Ectodermal cell (in vitro differentiated cells): ENCODE measurements around the gene TEX13B.
"Not testable (repeated sequence)": the region's sequence is repeated elsewhere in the genome, so short reads cannot be mapped to it uniquely, and the experiment has no call there.

Source experiments
- H3K27ac ChIP-seq: 2 replicates; pipeline ENCODE4 v1.7.0; 2013; ENCODE audit warnings: mild to moderate bottlenecking, low read depth, low read length; ENCODE audit not compliant: insufficient read depth, poor library complexity, severe bottlenecking
- H3K27me3 ChIP-seq: 2 replicates; pipeline ENCODE4 v1.7.0; 2013; ENCODE audit warnings: mild to moderate bottlenecking, low read length; ENCODE audit not compliant: insufficient read depth, control insufficient read depth, poor library complexity, severe bottlenecking
- H3K36me3 ChIP-seq: one replicate; pipeline ENCODE4 v1.7.0; 2013; ENCODE audit warnings: low read length; ENCODE audit not compliant: control insufficient read depth, insufficient read depth
- H3K4me1 ChIP-seq: one replicate; pipeline ENCODE4 v1.7.0; 2013; ENCODE audit warnings: low read length; ENCODE audit not compliant: control insufficient read depth, insufficient read depth
- H3K4me3 ChIP-seq: 2 replicates; pipeline ENCODE4 v1.7.0; 2013; ENCODE audit warnings: low read depth, low read length, control low read depth; ENCODE audit not compliant: insufficient read depth
- H3K9me3 ChIP-seq: 2 replicates; pipeline ENCODE4 v1.7.0; 2013; ENCODE audit warnings: mild to moderate bottlenecking, low read length, moderate library complexity; ENCODE audit not compliant: control insufficient read depth
- WGBS, 2 experiments: methylation state at CpG; one replicate each; pipeline ENCODE4 v1.1.7; 2013; ENCODE audit warnings: missing lambda C conversion rate in 2 of 2; 5-methylcytosine and 5-hydroxymethylcytosine counted together

Gene TEX13B

GRCh38 chrX:108001218-108001814, 19.1 kb upstream of the TEX13B start:
- Histone ChIP-seq H3K4me1 (no peaks in the 10 kb centered on the region), H3K4me3 (no peak overlapping the region), H3K36me3 (no peaks in the 10 kb centered on the region), H3K9me3 (no peaks in the 10 kb centered on the region), H3K27me3 (no peaks in the 10 kb centered on the region), H3K27ac (no peak overlapping the region)
- WGBS, 2 experiments, result 67 to 73% methylated on average over 7 to 9 of the region's 11 CpGs

DNA sequence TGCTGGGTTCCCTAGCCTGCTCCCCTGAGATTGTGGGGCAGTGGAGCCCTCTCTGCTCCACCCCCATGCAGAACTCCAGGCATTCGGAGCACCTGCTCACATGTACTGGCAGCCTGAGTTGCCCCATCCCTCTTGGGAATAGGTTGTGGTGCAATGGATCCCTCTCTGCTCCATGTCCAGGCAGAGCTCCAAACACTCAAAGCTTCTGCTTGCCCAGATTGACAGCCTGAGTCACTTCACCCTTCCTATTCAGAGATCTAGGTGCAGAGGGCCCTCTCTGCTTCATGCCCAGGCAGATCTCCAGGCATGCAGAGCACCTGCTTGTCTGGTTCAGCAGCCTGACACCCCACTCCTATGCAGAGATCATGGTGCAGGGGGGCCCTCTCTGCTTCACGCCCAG, 18.6 kb upstream of the TEX13B start:
- H3K27me3 ChIP-seq, result no peaks in the 10 kb centered on the region
- no peaks in the 10 kb centered on the region for H3K36me3 ChIP-seq
- H3K27ac ChIP-seq, result no peak overlapping the region
- H3K4me1 ChIP-seq, result no peaks in the 10 kb centered on the region
- WGBS, 2 experiments, result 91 to 95% methylated on average over 2 of the region's 2 CpGs
- H3K9me3 ChIP-seq, result no peaks in the 10 kb centered on the region
- H3K4me3 ChIP-seq, result no peak overlapping the region

DNA sequence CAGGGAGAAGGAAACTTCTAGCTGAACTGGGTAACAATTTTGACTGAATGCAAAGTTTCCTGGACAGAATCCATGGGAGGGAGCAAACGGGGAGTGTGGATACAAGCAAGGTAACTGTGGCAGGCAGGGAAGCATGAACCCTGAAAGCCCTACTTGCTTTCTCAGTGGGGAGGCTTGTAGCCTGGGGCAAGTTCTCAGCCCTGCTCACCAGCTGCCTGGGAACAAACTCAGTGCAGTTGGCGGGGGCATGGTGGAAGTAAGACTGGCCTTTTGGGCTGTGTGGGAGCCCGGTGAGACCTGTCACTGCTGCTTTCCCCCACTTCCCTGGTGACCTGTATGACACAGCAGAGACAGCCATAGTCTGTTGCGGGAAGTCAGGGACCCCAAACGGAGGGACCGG, 14.0 kb upstream of the TEX13B start:
- Histone ChIP-seq H3K4me3 (no peak overlapping the region), H3K9me3 (no peaks in the 10 kb centered on the region), H3K27ac (no peak overlapping the region), H3K36me3 (no peaks in the 10 kb centered on the region), H3K27me3 (no peaks in the 10 kb centered on the region), H3K4me1 (no peaks in the 10 kb centered on the region)
- WGBS, 2 experiments, result 86 to 92% methylated on average over 3 to 5 of the region's 6 CpGs

- H3K9me3 ChIP-seq, result no peaks in the 10 kb centered on the region
- no peak overlapping the region for H3K4me3 ChIP-seq
- H3K27me3 ChIP-seq, result no peaks in the 10 kb centered on the region
- no peak overlapping the region for H3K27ac ChIP-seq
- no peaks in the 10 kb centered on the region for H3K4me1 ChIP-seq
- no peaks in the 10 kb centered on the region for H3K36me3 ChIP-seq
- WGBS, 2 experiments, result 100% methylated on average over 1 to 2 of the region's 2 CpGs
These were observed 2.9 kb upstream of the TEX13B start for GRCh38 chrX:107985033-107985432.

- H3K4me3 ChIP-seq, result no peak overlapping the region
- H3K9me3 ChIP-seq, result no peaks in the 10 kb centered on the region
- no peaks in the 10 kb centered on the region for H3K4me1 ChIP-seq
- no peak overlapping the region for H3K27ac ChIP-seq
- H3K27me3 ChIP-seq, result no peaks in the 10 kb centered on the region
- no peaks in the 10 kb centered on the region for H3K36me3 ChIP-seq
These were observed 2.6 kb downstream of the TEX13B start for GRCh38 chrX:107979534-107979933.

DNA sequence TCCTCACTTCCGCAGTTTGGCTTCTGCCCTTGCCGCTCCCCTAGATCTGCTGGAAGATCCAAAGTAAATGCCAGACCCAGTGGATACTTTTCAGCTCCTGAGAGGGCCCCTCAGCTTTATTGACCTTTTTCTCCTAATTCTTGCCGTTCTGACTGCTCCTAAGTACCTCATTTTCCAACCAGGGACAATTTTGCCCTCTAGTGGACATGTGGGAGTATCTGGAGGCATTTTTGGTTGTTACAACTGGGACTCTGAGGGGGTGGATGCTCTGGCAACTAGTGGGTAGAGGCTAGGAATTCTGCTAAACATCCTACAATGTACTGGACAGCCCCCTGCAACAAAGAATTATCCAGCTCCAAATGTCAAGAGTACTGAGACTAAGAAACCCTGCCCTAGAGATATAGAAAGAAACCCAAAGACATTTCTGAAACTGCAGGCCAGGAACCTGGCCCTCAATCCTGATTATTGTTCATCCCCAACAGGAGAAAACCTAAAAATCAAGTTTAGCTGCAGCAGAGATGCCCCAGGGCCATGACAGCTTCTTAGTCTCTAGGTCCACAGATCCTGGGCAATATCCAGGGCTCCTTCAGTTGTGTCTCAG, 3.4 kb downstream of the TEX13B start:
- no peak overlapping the region for H3K4me3 ChIP-seq
- 59 to 65% methylated on average over 3 of the region's 3 CpGs for WGBS, 2 experiments

GRCh38 chrX:107978071-107978470, 4.1 kb downstream of the TEX13B start:
- no peaks in the 10 kb centered on the region for H3K9me3 ChIP-seq
- no peak overlapping the region for H3K4me3 ChIP-seq
- H3K27me3 ChIP-seq, result no peaks in the 10 kb centered on the region
- H3K27ac ChIP-seq, result no peak overlapping the region
- no peaks in the 10 kb centered on the region for H3K36me3 ChIP-seq
- WGBS, 2 experiments, result 72 to 82% methylated on average over 4 of the region's 4 CpGs
- H3K4me1 ChIP-seq, result no peaks in the 10 kb centered on the region

More for the DNA sequence above, 3.4 kb downstream of the TEX13B start:
- no peaks in the 10 kb centered on the region for H3K4me1 ChIP-seq
- H3K27me3 ChIP-seq, result no peaks in the 10 kb centered on the region
- H3K9me3 ChIP-seq, result no peaks in the 10 kb centered on the region
- H3K27ac ChIP-seq, result no peak overlapping the region
- no peaks in the 10 kb centered on the region for H3K36me3 ChIP-seq

DNA sequence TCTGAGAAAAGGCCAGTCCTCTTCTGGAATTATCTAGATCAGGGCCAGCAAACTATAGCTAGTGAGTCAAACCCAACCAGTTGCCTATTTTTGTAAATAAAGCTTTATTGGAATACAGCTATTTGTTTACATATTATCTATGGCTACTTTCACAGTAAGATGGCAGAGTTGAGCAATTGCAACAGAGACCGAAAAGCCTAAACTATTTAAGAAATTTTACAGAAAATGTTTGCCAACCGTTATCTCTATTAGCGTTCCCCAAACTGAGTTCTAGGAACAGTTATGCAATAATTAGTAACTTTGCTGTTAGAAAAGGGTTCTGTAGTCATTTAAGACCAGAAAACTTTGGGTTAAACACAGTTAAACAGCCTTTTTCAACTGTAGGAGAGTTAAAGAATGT, 10.5 kb downstream of the TEX13B start:
- no peak overlapping the region for H3K4me3 ChIP-seq
- no peaks in the 10 kb centered on the region for H3K4me1 ChIP-seq
- H3K27me3 ChIP-seq, result no peaks in the 10 kb centered on the region
- 80 to 88% methylated on average over 1 to 3 of the region's 3 CpGs for WGBS, 2 experiments
- no peaks in the 10 kb centered on the region for H3K9me3 ChIP-seq
- no peak overlapping the region for H3K27ac ChIP-seq
- no peaks in the 10 kb centered on the region for H3K36me3 ChIP-seq

- no peak overlapping the region for H3K4me3 ChIP-seq
- no peaks in the 10 kb centered on the region for H3K27me3 ChIP-seq
- H3K36me3 ChIP-seq, result no peaks in the 10 kb centered on the region
- WGBS, 2 experiments, result 44 to 63% methylated on average over 1 to 2 of the region's 2 CpGs
- no peaks in the 10 kb centered on the region for H3K9me3 ChIP-seq
- H3K27ac ChIP-seq, result no peak overlapping the region
- H3K4me1 ChIP-seq, result no peaks in the 10 kb centered on the region
These were observed 12.1 kb downstream of the TEX13B start for GRCh38 chrX:107970073-107970472.

- H3K9me3 ChIP-seq, result no peaks in the 10 kb centered on the region
- no peaks in the 10 kb centered on the region for H3K4me1 ChIP-seq
- H3K36me3 ChIP-seq, result no peaks in the 10 kb centered on the region
- WGBS, 2 experiments, result 97 to 100% methylated on average over 2 to 4 of the region's 5 CpGs
- H3K27me3 ChIP-seq, result no peaks in the 10 kb centered on the region
- no peak overlapping the region for H3K27ac ChIP-seq
- H3K4me3 ChIP-seq, result no peak overlapping the region
These were observed 13.5 kb downstream of the TEX13B start for GRCh38 chrX:107968623-107969022.

DNA sequence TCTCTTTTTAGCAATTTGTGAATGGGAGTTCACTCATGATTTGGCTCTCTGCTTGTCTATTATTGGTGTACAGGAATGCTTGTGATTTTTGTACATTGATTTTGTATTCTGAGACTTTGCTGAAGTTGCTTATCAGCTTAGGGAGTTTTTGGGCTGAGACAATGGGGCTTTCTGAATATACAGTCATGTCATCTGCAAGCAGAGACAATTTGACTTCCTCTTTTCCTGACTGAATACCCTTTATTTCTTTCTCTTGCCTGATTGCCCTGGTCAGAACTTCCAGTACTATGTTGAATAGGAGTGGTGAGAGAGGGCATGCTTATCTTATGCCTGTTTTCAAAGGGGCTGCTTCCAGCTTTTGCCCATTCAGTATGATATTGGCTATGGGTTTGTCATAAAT, 26.8 kb downstream of the TEX13B start:
- H3K27me3 ChIP-seq, H3K4me1 ChIP-seq, H3K9me3 ChIP-seq, H3K36me3 ChIP-seq, H3K27ac ChIP-seq, H3K4me3 ChIP-seq: not testable (repeated sequence)
